HG02970 (cell line): ENCODE data around the gene BLOC1S1.

ENCODE experiments used
- ATAC-seq: cut with Tn5 transposase; IDR thresholded peaks from one replicate; pipeline ENCODE4 v1.9.1; 2021; ENCODE audit warnings: mild to moderate bottlenecking, moderate library complexity, moderate number of reproducible peaks; ENCODE audit not compliant: unreplicated experiment, low FRiP score

Gene BLOC1S1

GRCh38 chr12:55724226-55724939 is 8.5 kb downstream of the BLOC1S1 start:
- ATAC-seq = no peak

- no peak for ATAC-seq
These were observed 9.1 kb downstream of the BLOC1S1 start for GRCh38 chr12:55724940-55725309.

- ATAC-seq = no peak
These were observed 9.7 kb downstream of the BLOC1S1 start for GRCh38 chr12:55725556-55725955.

- no peak for ATAC-seq
These were observed 11.1 kb downstream of the BLOC1S1 start for GRCh38 chr12:55726971-55727370.

GRCh38 chr12:55727643-55728185 is 11.9 kb downstream of the BLOC1S1 start:
- ATAC-seq = no peak

- no peak for ATAC-seq
These were observed 12.5 kb downstream of the BLOC1S1 start for GRCh38 chr12:55728186-55728938.

- ATAC-seq = peak; percentile 72
These were observed 13.3 kb downstream of the BLOC1S1 start, which contains the start of gene CD63 for GRCh38 chr12:55728939-55729818. Gene CD63, minus strand, starts transcription at chr12:55729009. Its CDS starts 668 bp downstream, at chr12:55728341.

- no peak for ATAC-seq
These were observed 14.3 kb downstream of the BLOC1S1 start for GRCh38 chr12:55729819-55730818.

- no peak for ATAC-seq
These were observed 16.4 kb downstream of the BLOC1S1 start for GRCh38 chr12:55732288-55732687.

GRCh38 chr12:55733021-55733555 is 17.2 kb downstream of the BLOC1S1 start:
- no peak for ATAC-seq

GRCh38 chr12:55733858-55734257 is 18.0 kb downstream of the BLOC1S1 start:
- ATAC-seq = no peak

- no peak for ATAC-seq
These were observed 18.7 kb downstream of the BLOC1S1 start for GRCh38 chr12:55734595-55734994.

- ATAC-seq = no peak
These were observed 20.2 kb downstream of the BLOC1S1 start for GRCh38 chr12:55736076-55736475.

- ATAC-seq = no peak
These were observed 21.1 kb downstream of the BLOC1S1 start for GRCh38 chr12:55736780-55737580.

- peak; percentile 7 for ATAC-seq
These were observed 21.8 kb downstream of the BLOC1S1 start for GRCh38 chr12:55737581-55738122.

- peak; percentile 74 for ATAC-seq
These were observed 22.5 kb downstream of the BLOC1S1 start for GRCh38 chr12:55738123-55739024.

GRCh38 chr12:55739025-55739378 is 23.2 kb downstream of the BLOC1S1 start:
- no peak for ATAC-seq
